Adrenal gland (tissue), 5 donors: ENCODE data around the gene SCG3.

Source experiments
- POLR2A ChIP-seq, 2 donors: fragments of 450-650 bp; IDR thresholded peaks; one replicate each; pipeline ENCODE4 v1.6.1; 2017; ENCODE audit warnings: antibody characterized with exemption in 2 of 2, mild to moderate bottlenecking in 2 of 2, moderate library complexity in 1 of 2
- TF ChIP-seq, protein P1 (sequence below), 6 experiments: fragments of 450-650 bp in 4 of 6; fragments of 200-600 bp in 2 of 6; sonication (generic) in 1 of 6; IDR thresholded peaks; 1 replicate in 5 of 6; 2 replicates in 1 of 6; pipeline versions ENCODE4 v1.5.1 to v1.8.0; 2016 to 2021; ENCODE audit warnings: antibody characterized with exemption in 6 of 6, mild to moderate bottlenecking in 2 of 6, moderate library complexity in 1 of 6
- donor health status: DM: no; HTN: no; CAD: no.

DNA sequence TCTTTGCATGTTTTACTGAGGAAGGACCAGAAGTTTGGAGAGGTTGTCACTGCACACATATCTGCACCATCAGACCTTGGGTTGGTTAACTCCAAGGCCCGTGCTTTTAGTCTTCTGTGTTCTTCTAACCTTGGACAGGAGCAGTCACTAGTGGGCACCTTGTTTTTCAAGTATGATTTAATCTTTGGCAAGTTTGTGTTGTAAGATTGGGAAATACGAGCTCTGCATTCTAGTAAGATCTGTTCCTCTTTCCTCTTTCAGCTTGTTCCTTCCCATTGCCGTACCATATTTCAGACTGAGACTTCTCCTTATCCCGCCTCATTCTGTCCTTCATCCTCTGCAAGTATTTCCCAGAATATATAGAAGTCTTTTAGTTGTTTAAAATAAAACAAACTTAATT is 75.2 kb downstream of the SCG3 start:
- TF ChIP-seq, protein P1, sequence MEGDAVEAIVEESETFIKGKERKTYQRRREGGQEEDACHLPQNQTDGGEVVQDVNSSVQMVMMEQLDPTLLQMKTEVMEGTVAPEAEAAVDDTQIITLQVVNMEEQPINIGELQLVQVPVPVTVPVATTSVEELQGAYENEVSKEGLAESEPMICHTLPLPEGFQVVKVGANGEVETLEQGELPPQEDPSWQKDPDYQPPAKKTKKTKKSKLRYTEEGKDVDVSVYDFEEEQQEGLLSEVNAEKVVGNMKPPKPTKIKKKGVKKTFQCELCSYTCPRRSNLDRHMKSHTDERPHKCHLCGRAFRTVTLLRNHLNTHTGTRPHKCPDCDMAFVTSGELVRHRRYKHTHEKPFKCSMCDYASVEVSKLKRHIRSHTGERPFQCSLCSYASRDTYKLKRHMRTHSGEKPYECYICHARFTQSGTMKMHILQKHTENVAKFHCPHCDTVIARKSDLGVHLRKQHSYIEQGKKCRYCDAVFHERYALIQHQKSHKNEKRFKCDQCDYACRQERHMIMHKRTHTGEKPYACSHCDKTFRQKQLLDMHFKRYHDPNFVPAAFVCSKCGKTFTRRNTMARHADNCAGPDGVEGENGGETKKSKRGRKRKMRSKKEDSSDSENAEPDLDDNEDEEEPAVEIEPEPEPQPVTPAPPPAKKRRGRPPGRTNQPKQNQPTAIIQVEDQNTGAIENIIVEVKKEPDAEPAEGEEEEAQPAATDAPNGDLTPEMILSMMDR (IDR thresholded peaks at IDR 0.05): no peak
- TF ChIP-seq POLR2A (IDR thresholded peaks at IDR 0.05): no peak
